Measurements from ENCODE around the gene PHLDB3.
"Not testable (repeated sequence)": the region's sequence is repeated elsewhere in the genome, so short reads cannot be mapped to it uniquely, and the experiment has no call there.

PHLDB3 gene

DNA sequence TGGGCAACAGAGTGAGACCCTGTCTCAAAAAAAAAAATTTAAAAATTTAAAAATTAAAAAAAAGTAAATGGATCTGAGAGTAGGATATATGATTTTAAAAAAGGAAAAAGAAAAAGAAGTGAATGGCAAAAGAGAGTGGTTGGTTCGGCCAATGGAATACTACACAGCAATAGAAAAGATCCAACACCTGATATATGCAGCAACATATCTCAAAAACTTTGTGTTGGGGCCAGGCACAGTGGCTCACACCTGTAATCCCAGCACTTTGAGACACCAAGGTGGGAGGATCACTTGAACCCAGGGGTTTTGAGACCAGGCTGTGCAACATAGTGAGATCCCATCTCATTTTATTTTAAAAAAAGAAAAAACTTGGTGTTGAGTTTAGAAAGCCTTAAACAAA is 37.8 kb downstream of the PHLDB3 start:
- DNase-seq, result no peak

DNA sequence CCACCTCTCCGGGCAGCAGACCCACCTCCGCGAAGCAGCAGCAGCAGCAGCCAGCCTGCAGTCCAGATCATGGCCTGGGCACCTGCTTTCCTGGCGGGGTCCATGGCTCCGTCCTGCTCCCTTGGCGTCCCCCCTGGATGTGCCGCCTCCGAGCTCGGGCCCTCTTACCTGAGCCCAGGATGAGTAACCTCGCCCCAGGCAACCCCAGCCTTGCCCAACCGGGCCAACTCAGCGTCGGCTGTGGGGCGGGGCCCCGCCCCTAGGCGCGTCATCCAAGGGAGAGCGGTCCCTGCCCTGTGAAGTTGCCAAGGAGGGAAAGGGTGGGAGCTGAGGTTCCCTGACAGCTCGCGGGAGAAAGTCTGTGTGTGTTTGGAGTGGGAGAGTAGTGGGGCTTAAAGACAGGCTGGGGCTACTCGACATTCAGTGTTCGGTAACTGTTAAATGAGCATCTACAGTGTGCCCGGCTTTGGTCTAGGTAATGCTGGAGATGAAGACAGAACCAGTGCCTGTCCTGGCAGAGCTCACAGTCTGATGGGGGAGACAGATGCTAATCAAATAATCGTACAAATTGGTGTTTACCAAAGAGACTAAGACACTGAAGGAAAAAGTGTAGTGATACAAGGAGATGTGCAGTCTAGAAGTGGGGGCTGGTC is 39.0 kb downstream of the PHLDB3 start, which contains the start of gene LYPD3:
Gene LYPD3, minus strand, starts transcription at position 141 of the 653 bp plus-strand sequence. Its CDS starts 37 bp downstream, at position 104.
- no peak for DNase-seq

DNA sequence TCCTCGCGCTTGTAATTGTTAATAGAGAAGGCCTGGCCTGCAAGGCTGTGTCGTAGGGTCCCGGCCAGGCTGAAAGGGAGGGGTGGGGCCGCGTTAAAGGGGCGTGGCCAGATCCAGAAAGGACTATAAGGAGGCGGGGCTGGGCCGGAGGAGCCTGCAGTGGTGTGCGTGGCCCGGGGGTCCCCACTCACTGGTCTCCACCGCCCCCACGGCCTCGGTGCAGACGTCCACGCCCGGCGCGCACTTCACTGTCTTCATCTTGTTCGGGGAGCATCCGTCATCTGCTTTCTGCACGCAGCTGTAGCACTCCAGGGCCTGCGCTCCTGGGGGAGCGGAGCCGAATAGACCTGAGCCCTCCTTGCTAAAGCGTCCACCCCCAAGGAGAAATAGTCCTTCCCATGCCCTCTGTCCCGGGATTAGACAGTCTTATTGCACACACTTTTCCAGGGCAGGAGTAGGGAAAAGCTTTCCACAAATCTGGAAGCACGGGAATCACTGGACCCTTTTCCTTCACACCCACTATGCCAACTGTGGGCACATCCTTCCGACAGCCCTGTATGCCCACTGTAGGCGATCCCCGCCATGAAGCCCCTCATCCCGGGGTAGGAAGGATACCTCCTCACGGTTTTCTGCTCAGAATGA is 40.3 kb downstream of the PHLDB3 start:
- peak in 3 of 4 experiments; percentile 46 to 80 (median 63) for DNase-seq

DNA sequence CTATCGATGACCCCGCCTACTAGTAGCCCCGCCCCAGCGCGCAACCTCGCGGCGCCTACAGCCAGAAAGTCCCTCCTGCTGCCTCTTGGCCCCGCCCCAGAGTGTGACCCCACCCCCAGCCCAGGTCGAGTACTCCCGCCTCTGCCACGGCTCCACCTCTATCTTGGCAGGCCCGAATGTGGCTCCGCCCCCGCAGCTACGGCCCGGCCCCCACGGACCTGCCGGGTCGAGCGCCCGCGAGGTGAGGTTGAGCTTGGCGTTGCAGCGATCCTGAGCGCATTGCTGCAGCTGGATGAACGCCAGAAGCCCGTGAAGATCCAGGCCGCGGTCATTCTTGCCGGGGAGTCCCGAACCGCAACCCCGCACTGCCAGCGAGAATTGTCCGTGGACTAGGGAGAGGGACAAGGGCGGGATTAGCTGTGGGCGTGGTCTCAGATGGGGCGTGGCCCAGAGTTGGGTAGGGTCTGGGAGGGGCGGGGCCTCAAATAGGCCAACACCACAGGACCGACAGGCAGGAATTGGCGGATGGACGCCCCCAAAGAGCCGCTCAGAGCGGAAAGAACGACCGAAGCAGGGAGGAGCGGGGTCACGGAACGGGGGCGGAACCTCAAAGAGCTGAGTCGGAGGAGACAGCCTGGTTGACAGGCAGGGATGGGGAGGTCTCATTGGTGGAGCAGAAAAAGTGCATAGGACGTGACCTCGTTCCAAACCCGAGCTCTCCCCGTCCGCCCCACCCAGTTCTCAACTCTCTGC is 41.0 kb downstream of the PHLDB3 start:
- DNase-seq, result peak; percentile 94 to 100 (median 98)

DNA sequence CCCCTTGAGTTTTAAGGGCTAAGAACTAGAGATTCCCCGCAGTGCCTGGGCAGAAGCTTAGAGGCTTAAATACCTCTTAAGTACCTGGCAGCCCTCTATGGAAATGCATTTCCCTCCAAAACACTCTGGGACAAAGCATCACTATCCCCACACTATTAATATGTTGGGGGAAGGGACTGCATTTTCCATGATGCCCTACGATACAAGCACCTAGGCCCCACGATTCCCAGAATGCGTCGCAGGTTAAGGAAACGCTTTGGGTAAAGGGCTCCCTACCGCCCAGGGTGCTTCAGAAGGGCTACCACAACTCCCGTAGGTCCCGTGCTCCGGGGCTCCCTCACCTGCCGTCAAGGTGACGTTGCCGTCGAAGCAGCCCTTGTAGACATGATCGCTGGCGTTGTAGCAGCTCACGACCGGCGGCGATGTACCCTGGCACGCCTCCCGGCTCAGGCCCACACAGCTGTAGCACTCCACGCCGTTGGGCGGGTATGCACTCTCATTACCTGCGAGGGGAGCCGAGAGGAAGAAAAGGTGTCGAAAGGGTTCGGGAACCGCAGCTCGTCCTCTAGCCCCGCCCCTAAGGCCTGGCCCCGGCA is 41.7 kb downstream of the PHLDB3 start:
- DNase-seq, result no peak

DNA sequence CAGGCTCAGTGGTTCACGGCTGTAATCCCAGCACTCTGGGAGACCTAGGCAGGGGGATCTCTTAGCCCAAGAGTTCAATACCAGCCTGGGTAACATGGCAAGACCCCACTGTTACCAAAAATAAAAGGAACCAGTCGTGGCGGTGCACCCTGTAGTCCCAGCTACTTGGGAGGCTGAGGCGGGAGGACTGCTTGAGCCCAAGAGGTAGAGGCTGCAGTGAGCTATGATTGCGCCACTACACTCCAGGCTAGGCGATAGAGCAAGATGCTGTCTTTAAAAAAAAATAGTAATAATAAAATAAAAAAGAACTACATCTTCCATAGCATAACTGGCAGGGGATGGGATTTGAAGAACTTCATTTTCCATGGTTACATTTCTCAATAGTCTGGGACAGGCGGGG is 42.2 kb downstream of the PHLDB3 start:
- DNase-seq, result no peak

DNA sequence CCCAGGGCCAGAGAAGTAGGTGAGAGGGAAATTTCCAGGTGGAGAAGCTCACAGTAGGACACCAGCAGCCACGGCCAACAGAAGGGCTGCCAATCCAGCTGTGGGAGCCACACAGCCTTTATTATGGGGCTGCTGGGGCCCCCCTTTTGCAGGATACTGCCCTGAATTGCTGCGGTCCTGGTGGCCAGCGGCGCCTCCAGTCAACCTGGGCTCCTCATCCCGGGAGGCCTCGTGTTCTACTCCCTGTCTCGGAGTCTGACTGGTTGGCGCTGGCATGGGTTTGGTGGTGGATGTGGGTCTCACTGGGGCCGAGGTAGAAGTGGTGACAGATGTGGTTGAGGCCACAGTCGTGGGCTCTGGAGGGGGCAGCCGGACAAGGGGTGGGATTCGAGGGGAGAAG is 43.2 kb downstream of the PHLDB3 start:
- no peak for DNase-seq

DNA sequence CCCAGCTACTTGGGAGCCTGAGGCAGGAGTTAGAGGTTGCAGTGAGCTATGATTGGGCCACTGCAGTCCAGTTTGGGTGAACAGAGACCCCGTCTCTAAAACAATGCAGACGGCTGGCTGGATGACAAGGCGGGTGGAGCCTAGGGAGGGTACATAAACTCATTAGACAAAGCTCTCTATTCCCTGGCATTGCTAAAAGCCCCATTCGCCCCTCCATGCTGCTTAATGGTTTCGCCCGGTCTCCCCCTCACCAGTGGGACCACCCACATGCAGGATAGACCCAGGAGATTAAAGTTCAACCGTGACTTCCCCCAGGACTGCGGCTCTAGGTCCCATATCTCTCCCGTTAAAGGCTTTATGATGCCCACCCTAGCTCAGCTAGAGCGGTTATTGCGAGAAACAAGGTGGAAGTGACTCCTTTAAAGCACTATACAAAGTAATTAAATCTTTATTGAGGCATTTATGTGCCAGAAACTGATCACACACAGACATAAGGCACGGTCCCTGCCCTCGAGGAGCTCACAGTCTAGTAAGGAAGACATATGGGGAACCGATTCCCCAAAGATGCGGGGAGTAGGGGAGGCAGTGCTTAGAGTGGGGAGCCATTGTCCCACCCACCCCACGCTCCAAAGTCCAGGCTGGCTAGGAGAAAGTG is 44.1 kb downstream of the PHLDB3 start:
- DNase-seq, result no peak

DNA sequence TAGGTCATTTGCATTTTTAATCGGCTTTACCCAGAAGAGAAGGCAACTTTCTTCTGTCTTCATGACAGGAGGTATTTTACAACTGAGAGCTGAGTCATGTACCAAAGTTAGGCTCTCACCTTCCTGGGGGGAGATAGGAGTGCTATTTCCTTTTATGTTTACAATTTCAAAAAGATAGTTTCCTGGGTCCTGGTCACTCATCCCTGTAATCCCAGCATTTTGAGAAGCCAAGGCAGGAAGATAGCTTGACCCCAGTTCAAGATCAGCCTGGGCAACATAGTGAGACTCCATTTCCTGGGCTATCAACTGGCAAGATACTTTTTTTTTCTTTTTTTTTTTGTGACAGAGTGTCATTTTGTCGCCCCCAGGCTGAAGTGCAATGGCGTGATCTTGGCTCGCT is 46.7 kb downstream of the PHLDB3 start:
- no peak for DNase-seq

DNA sequence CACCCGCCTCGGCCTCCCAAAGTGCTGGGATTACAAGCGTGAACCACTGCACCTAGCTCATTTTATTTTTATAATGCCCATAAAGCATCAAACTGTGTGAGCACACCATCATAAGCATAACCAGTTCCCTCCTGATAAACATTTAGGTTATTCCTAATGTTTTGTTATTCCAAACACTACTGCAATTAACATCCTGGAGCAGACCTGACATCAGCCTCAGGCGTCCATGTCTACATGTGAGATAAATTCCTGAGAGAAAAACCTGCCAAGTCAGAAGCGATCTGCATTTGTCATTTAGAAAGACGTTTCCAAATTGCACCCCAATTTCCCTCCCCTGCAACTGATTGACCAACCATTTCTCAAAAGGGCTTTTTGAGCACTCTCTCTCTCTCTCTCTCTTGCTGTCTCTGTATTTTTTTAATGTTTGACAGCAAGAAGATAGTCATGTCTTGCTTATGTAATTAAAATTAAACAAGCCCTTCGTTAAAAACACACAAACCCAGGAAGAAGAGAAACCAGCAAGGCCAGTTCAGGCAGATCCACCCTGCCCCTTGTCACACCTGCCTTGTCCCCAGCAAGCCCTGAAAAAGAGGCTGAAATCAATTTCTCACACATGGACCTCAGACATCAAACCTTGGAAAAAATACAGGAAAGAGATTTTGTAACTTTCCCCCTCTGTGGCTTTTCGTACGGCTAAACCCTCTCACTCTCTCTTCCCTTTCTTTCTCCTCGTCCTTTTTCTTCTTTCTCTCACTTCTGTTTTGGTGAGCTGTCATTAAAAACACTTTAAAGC is 49.0 kb downstream of the PHLDB3 start:
- DNase-seq, result no peak

DNA sequence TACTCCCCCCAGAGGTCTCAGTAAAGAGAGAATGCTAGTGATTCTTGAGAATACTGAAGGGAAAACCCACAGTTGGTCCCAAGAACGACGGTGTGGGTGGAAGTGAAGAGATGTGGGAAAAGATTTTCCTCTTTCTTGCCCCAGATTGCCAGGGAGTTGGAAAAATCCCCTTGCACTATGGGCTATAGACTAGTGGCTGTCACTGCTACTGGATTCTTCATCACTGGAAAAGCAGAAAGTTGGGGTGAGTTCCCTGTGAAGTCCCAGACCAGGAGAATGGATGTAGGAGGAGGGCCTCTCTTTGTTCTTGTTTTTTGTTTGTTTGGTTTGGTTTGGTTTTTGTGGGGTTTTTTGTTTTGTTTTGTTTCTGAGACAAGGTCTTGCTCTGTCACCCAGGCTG is 50.5 kb downstream of the PHLDB3 start:
- no peak for DNase-seq

DNA sequence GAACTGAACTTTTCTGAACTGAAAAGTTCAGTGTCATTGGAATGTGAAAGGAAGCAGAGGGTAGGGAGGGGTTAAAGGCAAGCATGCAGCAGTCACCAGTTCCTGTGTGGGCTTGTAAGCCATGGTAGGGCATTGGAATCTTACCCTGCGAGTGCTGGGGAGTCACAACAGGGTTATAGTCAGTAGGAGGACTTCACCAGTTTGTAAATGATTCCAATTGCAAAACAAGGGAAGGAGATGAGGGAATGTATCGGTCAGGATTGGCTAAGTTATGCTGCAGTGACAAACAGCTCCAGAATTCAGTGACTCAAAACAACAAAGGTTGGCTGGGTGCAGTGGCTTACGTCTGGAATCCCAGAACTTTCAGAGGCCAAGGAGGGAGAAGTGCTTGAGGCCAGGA is 52.0 kb downstream of the PHLDB3 start:
- no peak for DNase-seq

DNA sequence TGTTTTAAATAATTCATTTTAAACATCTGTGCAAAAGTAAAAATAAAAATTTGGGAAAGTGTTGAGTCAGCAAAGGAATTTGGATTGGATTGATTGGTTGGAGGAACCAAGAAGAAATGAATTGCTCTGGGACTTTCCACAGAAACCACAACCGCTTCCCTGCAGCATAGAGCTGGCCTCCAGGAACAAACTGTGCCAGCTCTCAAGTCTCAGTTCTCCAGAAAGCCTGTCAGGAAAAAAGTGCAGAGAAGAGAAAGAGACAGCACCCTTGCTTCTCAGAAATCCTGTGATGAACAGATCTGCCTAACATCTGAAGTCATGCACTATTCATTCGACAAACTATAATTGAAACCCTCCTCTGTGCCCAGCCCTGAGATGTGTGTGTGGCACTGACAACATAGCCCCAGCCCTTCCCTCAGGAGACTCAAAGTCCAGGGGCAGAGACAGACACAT is 54.0 kb downstream of the PHLDB3 start:
- DNase-seq, result no peak

DNA sequence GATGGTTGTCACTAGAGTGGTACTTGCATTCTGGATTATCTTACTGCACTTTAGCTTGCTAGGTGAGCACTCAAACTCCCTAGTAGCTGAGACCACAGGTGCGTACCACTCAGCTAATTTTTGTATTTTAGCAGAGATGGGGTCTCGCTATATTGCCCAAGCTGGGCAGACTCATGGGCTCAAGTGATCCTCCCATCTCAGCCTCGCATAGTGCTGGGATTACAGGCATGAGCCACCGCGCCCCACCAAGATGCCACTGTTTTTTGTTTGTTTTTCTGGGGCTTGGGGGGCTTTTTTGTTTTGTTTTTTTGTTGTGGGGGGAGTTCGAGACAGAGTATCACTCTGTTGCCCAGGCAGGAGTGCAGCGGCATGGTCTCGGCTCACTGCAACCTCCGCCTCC is 56.9 kb downstream of the PHLDB3 start:
- no peak for DNase-seq

DNA sequence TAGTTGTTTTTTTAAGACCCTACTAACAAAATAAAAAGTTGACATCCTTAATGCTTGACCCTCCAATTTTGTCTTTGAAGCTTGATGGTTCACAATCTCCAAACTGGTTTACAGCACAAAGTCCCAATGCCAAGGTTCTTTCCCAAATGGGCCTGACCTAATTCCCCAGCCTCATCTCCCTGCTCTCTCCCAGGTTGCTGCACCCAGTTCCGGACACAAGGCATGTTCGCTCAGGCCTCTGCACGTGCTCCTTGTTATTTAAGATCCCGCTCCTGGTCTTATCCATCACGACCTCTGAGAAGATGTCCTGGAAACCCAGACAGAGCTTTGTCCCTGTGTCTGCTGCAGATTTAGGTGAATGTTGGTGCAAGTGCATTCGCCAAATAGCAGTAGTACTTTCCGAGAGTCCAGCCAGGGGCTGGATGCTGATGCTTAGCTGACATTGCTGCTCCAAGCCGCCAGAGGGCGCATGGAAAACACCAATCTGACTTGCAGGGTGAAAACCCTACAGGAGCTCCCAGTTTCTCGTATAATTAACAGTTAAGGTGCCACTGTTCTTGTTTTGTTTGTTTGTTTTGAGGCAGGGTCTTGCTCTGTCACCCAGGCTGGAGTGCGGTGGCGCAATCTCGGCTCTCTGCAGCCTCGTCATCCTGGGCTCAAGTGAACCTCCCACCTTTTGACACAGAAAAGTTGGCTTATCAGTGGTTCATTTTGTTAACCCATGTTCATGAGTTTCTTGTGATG is 57.6 kb downstream of the PHLDB3 start:
- peak; percentile 10 to 80 (median 56) for DNase-seq

DNA sequence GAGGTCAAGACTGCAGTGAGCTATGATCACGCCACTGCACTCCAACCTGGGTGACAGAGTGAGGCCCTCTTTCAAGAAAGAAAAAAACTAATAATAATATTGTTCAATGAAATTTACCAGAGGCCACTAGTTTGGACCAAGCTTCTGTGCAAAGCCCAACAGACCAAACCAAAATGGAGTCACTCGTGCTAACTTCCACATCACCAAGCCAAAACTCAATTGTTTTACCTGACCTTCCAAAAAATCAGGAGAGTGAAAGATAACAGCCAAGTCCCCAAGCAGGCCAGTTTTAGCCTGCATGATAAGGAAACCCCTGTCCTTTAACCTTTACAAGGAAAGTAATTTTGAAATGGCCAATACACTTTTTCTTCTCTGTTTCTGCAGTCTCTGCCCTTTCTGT is 59.1 kb downstream of the PHLDB3 start:
- no peak for DNase-seq

DNA sequence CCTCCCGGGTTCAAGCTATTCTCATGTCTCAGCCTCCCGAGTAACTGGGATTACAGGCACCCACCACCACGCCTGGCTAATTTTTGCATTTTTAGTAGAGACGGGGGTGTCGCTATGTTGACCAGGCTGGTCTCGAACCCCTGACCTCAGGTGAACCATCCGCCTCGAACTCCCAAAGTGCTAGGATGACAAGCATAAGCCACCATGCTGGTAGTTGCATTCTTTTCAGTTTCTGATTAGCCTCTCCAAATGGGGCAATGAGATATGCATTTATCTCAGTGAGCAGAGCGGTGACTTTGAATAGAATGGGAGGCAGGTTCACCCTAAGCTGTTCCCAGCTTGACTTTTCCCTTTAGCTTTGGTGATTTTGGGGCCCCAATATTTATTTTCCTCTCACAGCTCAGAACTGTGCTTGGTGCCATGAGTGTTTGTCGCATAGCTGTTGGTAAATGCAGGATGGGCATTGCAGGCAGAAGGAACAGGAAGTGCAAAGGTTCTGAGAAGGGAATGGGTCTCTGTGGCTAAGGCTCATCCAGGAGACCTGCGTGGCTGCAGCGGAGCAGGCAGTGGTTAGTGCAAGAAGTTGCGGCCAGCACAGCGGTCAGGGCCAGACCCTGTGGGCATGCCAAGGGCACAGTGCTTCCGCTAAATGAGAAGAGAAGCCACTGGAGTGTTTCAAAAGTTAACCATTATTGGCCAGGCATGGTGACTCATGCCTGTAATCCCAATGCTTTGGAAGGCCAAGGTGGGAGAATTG is 59.8 kb downstream of the PHLDB3 start:
- DNase-seq, result no peak

DNA sequence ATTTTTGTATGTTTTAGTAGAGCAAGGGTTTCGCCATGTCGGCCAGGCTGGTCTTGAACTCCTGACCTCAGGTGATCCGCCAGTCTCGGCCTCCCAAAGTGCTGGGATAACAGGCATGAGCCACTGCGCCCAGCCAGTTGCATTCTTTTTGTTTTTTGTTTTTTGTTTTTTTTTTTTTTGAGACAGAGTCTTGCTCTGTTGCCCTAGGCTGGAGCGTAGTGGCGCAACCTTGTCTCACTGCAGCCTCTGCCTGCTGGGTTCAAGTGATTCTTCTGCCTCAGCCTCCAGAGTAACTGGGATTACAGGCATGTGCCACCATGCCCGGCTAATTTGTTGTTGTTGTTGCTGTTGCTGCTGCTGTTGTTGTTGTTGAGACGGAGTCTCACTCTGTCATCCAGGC is 60.5 kb downstream of the PHLDB3 start:
- not testable (repeated sequence) for DNase-seq

DNA sequence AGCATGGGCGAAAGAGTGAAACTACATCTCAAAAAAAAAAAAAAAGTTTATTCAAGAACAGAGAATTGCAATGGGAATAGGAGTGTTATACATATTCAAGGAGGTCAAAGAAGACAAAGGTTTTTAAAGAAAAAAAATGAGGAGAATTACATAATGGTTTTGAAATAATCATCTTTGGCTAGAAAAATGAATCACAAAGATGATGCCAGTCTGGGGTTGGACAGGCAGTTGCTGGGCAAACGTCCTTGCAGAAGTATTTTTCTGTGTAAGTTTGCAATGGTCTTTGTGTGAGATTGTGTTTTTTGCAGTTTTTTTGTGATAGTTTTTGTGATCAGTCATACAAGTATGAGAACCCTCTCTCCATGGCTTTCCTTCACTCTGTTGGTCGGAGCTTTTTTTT is 62.8 kb downstream of the PHLDB3 start:
- DNase-seq, result no peak

DNA sequence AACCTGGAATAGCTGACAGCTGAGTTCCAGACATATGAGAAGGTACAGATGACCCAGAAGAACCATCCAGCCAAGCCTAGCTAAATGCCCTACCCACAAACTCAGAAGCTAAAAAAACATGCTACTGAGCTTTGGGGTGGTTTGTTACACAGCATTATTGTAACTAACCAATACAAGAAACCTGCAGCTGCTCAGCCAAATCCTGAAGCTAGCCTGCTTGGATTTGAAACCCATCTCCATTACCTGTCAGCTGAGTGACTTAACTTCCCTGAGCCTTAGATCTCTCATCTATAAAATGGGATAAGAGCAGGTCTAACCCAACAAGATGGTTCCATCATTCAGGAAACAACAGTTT is 64.9 kb downstream of the PHLDB3 start:
- no peak for DNase-seq

Measured in activated naive CD4-positive, alpha-beta T cell (primary cell).